NCI-H1048 (cell line): ENCODE measurements around the gene FKBP6.
A peak's percentile ranks its signal among the peaks of the same experiment; 100 is the strongest.
"Not testable (repeated sequence)": the region's sequence is repeated elsewhere in the genome, so short reads cannot be mapped to it uniquely, and the experiment has no call there.

Source experiments
- DNase-seq: peaks from one replicate; lab custom pipeline; 2025; lab: John Stamatoyannopoulos, UW

Gene FKBP6

DNA sequence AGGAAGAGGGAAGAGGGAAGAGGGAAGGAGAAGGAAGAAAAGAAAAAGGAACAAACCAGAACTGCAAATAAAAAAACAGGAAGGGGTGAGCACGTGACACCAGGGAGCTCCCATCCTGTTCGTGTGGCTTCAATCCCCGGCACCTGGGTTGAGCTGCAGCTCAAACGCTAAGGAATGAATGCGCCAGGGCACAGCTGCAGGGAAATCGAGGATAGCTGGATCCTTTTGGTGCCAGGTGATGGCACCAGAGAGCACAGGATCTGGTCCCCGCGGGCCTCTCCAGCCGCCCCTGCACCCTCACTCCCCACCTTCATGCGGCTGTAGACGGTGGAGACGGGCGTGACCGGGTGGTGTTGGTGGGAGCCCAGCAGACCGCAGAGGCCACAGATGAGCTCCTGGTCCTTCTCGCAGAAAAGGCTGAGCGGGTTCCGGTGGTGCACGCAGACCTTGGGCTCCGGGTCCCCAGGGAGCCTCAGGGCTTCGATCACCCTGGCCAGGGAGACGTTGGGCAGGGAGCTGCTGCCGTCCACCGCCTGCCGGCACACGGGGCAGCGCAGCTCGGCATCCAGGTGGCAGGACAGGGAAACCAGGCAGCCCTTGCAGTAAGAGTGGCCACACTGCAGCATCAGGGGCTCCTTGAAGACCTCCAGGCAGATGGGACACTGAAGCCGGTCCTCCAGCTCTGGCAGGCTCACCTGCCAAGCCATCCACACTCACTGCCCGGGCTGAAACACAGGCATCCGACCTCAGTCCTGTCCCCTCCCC, 3.7 kb upstream of the FKBP6 start:
- peak; percentile 53 for DNase-seq

DNA sequence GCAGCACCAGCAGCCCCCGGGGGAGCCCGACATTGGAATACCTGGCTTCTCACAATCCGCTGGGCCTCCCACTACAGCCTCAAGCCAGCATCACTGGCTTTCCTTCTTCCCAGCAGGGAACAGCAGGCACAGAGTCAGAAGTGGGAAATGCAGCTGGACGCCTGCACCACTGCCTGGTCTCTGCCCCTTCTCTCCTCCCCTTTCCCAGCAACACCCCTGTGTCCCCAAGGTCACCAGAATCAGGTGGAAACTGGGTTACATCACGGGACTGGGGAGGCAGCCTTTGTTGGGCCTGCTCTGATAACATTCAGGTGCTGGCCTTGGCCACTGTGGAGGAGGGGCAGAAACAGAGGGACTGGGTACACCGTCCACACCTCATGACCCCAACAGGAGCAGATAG, 2.5 kb upstream of the FKBP6 start:
- DNase-seq, result not testable (repeated sequence)

DNA sequence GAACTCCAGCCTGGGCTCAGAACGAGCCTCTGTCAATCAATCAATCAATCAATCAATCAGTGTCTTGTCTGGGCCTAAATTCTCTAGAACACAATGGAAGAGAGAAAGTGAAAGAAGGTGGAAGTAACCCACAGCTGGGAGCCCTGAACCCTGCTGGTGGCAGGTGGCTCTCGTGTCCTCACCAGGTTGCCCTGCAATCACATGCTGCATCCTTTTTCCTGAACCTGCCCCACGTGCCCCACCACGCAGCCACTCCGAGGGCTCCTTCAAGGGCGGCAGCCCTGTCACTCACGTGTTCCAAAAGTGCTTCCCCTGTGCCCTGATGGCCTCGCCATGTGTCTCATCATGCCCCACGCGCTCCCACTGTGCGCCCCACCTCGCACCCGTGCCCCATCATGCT, 512 bp upstream of the FKBP6 start:
- not testable (repeated sequence) for DNase-seq

DNA sequence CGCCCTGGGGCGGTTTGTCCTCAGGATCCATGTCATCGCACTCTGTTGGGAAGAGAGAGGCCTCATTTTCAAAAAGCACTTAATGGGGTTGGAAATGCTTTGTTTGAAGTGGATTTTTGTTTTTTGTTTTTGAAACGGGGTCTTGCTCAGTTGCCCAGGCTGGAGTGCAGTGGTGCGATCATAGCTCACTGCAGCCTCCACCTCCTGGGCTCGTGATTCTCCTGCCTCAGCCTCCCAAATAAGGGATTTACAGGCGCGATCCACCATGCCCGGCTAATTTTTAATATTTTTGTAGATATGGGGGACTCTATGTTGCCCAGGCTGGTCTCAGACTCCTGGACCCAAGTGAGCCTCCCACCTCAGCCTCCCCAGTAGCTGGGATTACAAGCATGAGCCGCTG, 735 bp downstream of the FKBP6 start:
- no peak for DNase-seq

DNA sequence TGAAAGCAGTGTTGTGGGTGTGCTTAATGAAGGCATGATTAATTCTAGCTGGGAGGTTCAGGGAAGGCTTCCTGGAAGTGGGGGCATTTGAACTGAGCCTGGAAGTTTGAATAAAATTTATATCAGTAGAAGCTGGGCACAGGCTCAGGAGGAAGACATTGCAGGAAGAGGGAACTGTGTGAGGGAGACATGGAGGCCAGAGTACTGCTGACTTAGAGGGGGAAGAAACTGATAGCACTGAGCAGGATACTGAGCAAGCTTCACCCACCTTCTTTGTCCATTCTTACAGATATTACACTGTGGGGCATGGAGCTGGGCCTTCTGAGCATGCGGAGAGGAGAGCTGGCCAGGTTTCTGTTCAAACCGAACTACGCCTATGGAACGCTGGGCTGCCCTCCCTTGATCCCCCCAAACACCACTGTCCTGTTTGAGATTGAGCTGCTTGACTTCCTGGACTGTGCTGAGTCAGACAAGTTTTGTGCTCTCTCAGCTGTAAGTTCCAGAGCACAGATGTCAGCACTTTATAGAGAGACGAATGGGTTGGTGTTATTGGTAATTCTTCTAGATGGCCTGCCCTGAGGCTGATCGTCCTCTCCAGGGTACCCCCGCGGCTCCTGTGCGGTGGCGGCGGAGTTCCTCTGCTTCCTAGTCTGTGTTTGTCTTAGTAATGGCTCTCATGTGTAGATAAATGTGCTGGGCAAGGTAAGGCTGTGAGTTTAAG, 2.1 kb downstream of the FKBP6 start:
- DNase-seq, result no peak

DNA sequence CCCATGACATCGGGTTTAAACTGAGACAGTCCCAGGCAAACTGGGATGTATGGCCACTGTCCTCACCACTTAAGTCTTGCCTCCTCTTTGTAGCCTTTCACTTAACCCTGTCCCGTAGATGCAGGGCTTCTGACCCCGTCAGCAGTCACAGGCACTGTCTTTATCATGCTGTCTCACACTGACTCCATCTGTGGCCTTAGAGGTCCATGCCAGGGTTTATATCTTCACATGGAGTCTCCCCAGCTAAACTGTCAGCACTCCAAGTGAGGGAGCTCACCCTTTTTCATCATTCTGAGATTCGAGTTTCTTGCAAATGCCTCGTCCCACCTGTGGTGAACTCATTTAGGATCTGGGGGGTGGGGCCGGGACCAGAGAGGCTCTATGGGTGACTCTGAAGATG, 2.8 kb downstream of the FKBP6 start:
- no peak for DNase-seq

DNA sequence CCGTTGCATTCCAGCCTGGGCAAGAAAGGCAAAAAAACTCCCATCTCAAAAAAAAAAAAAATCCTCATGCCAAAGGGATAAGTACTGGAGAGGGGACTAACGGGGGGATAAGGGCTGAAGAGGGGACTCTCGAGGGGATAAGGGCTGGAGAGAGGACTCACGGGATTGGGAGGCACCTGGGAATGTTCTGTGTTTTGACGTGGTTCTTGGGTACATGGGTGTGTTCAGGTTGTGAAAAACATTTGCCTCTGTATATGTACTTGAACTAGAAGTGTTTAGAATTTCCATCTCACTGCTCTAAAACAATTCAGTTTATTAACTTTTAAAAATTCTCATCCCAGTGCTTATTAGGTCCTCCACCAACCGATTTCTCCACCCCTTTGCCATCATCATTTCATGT, 4.5 kb downstream of the FKBP6 start:
- DNase-seq, result no peak

GRCh38 chr7:73338321-73338720, 10.4 kb downstream of the FKBP6 start:
- DNase-seq, result no peak

DNA sequence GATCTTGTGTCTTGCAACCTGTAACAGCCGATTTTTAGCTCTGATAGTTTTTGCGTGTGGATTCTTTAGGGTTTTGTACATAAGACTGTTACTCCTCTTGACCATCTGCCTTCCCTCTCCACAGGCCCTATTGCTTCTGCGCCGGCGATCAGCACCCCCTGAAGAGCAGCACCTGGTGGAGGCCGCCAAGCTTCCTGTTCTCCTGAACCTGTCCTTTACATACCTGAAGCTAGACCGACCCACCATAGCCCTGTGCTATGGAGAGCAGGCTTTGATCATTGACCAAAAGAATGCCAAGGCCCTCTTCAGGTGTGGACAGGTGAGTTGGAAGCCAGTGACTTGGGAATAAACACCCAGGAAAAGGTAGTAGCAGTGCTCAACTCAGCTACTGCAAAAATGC, 12.6 kb downstream of the FKBP6 start:
- no peak for DNase-seq

- no peak for DNase-seq
Observed at GRCh38 chr7:73341877-73342276, 13.9 kb downstream of the FKBP6 start.

- no peak for DNase-seq
Observed at GRCh38 chr7:73342645-73343044, 14.7 kb downstream of the FKBP6 start.

GRCh38 chr7:73343671-73344380, 15.9 kb downstream of the FKBP6 start:
- no peak for DNase-seq

DNA sequence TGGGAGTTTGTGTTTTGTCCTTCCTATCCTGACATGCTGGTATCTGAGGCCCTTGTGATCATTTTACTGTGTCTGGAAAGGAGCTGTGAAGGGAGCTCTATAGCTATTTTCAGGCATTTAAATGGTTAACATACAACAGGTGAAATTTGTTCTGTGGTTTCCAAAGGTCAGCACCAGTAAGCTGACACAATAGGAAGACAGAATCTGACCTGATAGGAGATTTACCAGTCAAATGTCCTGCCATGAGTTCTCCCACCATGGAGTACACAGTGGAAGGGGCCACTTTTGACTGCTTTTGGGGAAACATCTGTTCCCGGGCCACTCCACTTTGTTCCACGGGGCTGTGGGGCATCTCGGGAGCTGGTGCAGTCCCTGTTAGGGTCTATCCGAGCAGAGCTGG, 17.6 kb downstream of the FKBP6 start:
- no peak for DNase-seq

DNA sequence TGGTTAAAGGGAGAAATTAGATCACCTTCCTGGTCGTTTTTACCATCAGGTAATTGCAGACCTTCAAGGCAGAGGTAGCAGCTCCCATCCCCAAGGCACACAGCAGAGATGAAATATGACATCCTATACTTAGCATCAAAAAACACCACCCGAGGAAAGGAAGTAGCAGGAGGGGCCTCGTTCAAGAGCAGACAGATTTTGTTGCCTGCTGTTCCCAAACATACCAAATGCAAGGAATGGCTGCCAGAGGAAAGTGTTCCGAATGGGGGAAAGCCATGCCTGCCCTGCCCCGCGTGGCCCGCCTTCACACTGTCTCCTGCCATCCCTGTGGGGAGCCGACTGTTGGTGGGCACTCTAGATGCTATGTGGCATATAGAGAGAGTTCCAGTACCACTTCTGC, 18.0 kb downstream of the FKBP6 start:
- no peak for DNase-seq

DNA sequence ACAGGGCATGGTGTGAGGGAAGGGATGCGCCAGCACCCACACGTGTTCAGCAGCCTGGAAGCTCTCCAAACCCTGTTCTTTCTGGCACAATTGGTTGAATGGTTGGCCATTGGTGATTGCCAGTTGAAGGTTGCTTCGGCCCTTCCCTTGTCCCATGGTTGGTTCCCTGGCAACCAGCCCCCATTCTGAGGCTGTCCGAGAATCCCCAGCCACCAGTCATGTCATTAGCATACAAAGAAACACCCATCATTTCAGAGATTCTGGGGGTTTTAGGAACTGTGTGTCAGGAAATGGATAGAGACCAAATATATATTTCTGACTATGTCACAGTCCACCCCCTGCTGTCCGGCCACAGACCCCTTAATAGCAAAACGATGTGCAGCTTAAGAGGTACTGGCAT, 21.8 kb downstream of the FKBP6 start:
- DNase-seq, result no peak

DNA sequence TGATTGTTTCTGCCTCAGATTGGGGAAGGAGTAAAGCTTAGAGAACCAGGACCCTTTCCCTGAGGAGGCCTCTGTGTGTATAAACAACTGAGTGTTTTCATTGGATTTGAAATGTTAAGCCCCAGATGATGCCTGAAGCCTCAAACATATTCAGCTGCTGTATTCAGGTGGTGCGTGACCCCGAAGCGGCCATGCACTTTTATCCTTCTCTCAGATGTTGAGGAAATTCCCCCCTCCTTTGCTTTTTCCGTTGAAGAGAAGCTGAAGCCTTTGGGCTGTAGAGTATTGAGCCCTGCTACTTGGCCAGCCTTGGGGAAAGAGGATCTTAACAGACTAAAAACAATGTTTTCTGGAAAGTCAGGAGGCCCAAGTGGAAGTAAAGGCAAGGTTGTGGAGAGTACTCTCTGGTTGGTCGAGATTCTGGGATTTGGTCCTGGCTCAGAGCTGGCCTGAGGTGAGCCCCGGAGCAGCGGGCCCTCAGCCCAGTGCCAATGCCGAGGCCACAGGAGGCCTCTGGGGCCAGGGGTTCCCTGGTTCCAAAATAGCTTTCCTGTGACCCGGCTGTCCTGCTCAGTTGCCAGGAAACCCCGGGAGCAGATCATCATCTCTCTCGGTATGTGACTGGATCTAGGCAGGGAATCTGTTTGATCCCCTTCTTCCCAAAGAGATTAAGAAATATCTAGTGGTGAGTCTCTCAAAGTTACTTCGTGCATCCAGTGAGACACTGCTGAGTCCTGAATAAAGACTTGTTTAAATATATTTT, 22.5 kb downstream of the FKBP6 start:
- DNase-seq, result no peak

GRCh38 chr7:73351447-73352167, 23.6 kb downstream of the FKBP6 start:
- no peak for DNase-seq

- no peak for DNase-seq
Observed at GRCh38 chr7:73352784-73353183, 24.8 kb downstream of the FKBP6 start.

GRCh38 chr7:73353243-73353642, 25.3 kb downstream of the FKBP6 start:
- DNase-seq, result no peak

DNA sequence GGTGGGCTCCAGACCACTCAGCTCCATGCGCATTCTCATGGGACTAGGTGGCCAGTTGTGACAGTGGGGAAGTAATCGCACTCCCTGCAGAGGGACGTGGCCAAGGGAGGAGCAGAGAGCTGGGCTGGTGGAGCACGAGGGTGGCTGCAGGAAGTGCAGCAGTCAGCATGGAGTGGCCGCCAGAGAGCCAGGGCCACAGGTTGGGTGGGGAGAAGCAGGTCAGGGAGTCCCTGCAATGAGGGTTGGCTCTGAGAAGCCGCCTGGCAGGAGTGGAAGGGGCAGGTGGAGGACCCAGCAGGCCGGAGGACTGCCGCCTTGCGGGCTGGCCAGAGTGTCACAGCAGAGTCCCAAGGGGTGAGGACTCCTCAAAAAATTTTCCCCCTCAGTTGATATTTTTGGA, 26.2 kb downstream of the FKBP6 start:
- no peak for DNase-seq

GRCh38 chr7:73354821-73355220, 26.9 kb downstream of the FKBP6 start:
- no peak for DNase-seq

DNA sequence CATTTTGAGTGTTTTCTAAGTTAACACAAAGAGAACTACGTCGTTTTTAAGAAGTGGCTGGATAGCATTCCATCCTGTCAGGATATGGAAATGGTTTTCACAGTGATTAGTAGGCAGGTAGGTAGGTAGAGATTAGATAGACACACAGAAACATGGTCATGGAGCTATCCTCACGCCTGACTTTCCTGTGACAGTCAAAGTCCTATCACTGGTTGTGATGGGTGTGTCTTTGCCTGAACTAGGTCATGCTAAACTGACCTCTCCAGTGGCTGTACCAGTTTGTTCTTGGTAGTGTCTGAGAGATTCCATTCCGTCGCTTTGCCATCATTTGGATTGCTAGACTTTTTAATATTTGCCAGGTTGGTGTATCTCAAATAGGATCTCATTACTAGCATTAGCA, 28.2 kb downstream of the FKBP6 start:
- no peak for DNase-seq
